Raji (cell line): Measurements from ENCODE around the gene AGTRAP.

ENCODE experiments used
- POLR2A ChIP-seq: IDR thresholded peaks from 2 replicates; pipeline ENCODE4 v1.6.1; 2011; ENCODE audit warnings: low read depth, low read length, control low read depth; ENCODE audit not compliant: insufficient read depth

The AGTRAP gene, protein sequence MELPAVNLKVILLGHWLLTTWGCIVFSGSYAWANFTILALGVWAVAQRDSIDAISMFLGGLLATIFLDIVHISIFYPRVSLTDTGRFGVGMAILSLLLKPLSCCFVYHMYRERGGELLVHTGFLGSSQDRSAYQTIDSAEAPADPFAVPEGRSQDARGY

DNA sequence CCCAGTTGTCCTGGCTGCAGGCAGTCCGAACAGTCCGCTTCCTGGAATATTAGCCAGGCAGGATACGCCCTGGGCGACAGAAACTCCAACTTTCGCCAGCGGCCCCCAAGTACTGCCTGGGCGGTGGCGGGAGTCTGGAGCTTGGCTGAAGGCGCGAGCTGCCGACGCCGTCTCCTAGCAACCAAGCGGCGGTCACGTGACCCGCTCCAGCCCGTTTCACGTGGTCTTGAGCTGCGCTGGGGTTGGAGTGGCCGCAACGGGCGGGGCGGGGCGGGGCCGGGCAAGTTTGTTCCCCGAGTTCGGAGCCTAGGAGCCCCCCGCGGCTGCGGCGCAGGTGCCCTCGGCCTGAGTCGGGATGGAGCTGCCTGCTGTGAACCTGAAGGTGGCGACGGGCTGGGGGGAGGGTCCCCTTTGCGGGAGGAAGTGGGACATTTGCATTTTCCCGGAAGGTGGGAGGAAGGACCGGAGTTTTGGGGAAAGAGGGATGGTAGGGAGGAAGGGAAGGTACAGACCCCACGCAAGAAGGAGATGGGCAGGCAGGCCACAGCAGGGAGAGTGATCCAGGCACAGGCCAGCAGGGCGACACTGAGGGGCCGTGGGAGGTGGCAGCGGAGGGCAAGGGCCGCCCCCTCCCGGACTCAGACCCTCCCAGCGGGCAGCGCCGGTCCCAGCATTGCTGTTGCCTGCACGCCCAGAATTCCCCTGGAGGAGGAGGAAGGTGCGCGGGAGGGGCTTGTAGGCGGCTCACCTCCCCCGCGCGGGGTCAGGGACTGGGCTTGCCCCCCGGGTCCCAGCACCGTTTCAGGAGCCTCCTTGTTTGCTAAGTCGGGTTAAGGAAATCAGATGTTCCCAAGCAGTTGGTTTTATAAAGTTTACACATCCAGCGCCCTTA lies at the start of gene AGTRAP:
TSS of gene AGTRAP (plus strand) at position 283 of the 892 bp plus-strand sequence. CDS start at position 356, 73 bp downstream.
- TF ChIP-seq POLR2A, result peak; percentile 74

DNA sequence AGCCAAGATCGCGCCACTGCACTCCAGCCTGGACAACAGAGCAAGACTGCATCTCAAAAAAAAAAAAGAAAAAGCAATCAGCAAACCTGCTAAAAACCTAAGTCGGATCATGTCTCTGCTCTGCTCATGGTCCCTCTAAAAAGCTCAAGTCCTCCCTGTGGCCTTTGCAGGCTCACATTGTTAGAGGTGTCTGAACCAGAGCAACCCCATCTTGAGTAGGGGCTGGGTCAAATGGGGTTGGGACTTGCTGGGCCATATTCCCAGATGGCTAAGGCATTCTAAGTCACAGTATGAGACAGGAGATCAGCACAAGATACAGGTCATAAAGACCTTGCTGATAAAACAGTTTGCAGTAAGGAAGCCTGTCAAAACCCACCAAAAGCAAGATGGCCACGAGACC lies 47.4 kb upstream of the AGTRAP start:
- no peak for TF ChIP-seq POLR2A

DNA sequence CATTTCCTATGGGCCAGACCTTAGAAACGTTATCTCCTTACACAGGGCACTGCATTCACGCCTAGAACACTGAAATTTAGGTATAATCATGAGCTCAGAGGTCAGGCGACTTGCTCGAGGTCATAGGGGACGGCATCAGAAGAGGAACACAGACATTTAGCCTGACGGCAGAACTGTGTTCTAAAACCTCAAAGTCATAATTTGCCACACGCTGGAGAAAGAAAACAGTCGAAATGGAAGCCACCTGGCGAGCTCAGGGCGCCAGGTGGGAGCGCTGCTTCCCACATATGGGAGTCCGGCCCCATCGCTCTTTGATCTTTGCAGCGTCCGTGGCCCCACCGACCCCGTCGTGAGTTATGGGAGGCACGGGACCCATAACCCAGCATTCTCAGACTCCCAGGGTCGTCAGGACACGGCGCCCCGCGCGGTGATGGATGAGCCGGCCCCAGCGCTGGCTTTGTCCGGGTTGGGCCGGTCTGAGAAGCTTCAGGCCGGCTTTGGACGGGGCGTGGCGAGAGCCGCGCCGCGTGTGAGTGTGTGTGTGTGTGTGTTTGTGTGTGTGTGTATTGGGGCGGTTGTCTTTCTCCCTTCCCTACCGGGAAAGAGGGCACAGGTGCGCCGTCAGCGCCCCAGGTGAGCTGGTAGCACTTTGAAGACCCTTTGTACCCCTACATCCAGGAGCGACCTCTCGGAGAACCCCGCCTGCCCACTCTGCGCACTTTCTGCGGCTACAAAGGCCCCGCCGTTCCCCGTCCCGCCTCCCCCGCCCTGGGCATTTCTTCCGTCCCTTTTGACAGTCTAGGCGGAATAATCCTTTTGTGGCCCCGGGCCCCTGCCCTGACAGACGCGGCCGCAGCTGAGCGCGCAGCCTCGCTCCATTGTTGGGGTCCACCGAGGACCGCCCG lies 45.3 kb upstream of the AGTRAP start:
- TF ChIP-seq POLR2A, result no peak

DNA sequence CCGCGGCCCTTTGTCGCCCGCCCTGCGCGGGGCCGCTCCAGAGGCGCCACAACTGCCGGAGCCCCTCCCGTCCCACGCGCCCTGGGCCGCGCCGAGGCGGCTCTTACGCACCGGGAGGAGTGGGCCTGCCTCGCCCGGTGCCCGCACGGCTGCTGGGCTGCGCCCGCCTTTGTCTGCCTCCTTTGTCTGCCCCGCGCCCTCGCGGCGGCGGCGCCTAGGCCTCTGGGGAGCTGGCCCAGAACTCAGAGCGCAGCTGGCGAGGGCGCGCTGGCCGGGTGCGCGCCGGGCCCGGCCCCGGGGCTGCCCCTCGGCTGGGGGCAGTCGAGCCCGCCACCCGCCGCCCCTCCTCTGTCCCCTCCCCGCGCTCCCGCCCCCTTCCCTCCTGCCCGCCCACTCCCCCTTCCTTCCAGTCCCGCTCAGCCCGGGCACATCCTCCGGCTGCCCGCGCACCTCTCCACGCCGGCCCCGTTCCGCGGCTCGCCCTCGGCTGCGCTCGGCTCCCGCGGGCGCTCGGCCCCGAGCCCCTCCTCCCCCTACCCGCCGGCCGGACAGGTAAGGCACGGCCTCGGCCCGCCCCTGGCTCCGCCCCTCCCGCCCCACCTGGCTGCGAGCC lies 44.5 kb upstream of the AGTRAP start, which contains the start of gene DRAXIN:
TSS of gene DRAXIN (plus strand) at position 409 of the 613 bp plus-strand sequence. CDS start 14,549 bp downstream, outside the sequence.
- no peak for TF ChIP-seq POLR2A

DNA sequence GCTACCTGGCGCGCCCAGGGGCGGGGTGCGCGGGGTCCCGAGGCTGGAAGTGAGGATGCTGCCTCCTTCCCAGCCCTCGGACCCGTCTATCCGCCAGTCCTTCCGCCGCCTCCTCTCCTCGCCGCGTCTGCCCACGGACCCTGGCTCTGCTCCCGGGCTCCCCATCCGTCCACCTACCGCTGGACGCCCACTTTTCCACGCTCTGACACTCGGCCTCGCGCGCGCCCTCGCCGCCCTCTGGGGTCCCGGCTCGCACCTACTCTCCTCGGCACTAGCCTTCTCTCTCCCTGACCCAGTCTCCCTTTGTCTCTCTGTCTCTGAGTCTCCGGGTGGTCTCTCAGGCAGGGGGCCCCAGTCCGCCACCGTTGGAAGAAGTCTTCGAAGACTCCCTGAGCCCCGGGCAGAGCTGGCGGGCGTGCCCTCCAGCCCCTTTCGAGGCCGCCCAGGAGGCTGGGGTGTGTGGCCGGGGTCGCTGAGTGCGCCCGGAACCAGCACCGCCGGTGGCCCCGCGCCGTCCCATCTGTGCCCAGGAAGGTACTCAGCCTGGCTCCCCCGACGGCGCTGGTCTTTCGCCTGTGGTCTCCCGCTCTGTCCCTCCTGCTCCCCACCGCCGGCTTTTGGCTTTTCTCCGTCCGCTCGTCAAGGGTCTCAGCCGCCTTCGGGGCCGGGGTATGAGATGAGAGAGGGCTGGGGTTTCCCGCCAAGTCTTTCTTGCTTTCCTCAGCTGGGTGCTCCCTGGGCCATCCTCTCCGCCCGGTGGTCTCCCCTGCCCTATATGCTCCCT lies 43.8 kb upstream of the AGTRAP start:
- TF ChIP-seq POLR2A, result no peak

DNA sequence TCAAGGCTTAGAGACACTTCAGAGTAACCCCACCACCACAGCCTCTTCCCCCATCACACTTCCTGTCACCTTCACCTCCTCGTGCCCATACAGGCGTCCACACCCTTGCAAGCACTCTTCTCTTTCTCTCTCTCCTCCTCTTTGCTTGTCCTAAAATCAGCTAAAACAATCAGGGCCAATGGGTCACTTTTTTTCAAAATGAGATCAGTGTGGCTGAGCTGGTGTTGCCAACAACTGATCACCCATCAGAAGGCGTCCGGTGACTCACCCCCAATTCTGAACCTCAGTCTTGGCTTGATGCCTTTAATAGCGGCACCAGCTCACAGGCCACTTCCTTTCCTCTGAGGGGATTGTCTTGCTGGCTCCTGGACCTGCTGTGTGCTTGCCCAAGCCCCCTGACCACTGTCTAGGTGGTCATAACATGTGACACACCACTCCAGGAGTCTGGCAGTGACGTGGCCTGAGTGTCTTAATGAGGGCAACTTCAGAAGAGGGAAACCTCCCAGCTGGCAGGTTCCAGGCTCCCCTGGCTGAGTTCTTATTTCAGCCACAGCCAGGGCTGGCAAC lies 42.8 kb upstream of the AGTRAP start:
- TF ChIP-seq POLR2A, result no peak

DNA sequence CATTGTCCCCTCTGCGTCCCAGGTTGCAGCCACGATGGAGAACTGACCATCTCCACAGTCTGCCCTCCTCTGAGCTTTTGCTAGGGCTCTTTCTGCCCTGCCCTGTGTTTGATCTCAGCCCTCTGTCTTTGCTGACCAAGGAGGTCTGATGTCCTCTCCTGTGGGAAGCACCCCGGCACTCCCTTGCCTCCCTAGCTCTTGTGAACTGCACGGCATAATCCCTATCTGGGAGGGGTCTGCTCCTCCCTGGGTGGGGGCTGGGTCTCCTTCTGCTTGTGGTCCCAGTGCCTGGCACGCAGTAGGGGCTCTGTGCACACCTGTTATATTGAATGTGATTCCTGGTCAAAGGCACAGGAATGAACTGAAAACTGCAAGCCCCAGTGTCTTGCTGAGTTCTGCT lies 42.0 kb upstream of the AGTRAP start:
- TF ChIP-seq POLR2A, result no peak

DNA sequence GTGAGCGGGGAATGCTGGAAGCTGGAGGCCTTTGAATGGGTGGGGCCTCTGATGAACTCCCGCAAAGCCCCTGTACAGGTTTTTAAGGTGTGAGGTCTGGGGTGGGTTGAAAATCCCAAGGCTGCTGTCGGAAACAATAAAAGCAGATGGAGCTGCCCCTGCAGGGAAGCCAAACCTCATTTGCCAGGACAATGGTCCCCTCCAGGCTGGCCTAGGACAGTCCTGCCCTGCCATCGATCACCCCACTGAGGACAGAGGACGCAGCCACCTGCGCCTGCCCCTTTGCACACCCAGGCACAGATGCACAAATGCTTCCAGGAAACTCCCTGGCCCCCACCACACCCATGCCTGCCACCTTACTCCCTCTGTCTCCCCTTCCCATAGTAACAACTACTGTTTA lies 40.1 kb upstream of the AGTRAP start:
- no peak for TF ChIP-seq POLR2A

DNA sequence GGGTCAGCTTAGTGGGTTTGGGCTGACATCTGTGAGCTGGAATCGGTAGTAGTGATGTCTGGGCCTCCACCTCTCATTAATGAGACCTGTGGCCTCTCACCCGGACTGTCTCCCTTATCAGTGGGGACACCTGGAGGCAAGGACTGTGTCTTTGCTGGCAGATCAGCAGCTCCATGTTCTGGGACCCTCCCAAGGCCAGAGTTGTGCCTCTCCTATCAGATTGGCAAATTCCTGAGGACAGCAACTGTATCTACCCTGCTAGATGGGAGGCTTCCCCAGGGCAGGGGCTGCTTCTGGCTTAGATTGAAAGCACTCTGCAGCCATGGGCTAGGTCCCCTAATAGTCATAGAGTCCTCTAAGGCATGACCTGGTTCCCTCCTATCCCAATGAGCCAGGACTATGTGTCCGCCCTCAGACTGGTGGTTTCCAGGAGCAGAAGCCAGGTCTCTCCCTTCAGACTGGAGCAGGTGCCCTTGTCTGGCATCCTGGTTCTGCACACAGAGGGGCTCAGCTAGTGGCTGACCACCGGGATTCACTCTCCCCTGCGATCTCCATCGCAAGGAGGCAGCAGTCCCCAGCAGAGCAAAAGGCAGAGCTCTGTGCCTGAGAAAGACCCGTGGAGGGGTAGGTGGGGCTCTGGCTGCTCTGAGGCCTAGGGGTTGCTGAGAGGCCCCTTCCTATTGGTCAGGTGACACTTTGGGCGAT lies 38.6 kb upstream of the AGTRAP start:
- TF ChIP-seq POLR2A, result no peak

DNA sequence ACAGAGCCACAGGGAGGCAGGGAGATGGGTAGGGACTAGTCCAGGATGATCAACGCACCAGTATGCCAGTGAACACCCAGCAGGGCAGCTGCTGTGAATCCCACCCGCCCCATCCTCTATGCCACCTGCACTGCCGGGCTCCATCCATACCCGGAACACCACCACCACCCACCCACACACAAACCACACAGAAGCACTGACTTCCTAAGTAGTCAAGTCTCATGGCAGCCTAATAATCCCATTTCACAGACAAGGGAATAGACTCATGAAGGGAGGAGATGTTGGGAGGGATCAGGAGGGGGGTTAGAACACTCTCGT lies 38.1 kb upstream of the AGTRAP start:
- no peak for TF ChIP-seq POLR2A

DNA sequence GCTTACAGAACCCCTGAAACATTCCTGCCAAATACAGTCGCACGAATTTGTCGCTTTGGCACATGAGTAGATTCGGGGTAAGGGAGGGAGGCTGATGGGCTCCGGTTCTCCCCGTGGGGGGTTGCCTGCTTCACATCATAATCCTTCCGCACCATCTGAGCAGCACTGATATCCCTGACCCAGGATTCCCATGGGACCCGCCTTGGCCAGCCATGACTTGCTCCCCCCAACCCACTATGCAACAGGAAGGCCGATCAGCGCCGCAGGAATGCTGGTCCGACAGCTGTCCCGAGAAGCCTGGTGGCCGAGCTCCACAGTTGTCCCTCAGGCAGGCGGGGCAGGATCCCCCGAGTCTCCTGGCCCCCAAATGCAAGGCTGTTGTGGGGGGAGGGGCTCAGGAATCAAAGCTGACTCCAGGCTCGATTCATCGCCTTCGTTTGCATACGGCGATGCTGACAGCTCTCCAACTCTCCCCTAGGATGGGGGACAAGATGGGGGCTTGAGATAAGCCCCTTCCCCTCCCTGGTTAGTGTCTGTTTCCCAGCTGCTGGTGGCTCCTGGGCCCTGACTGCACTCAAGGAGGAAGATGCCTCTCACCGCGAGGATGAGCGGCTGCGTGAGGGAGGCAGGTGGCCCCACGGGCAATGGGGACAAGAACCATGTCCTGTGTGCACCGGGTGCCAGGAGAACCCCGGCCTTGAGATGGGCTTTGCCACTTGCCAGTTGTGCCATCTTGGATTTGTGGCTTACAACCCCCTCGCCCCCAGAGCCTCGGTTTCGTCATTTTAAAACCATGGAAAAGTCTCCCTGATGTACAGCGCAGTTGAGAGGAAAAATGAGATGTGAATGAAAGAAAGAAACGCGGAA lies 35.1 kb upstream of the AGTRAP start:
- TF ChIP-seq POLR2A, result no peak

DNA sequence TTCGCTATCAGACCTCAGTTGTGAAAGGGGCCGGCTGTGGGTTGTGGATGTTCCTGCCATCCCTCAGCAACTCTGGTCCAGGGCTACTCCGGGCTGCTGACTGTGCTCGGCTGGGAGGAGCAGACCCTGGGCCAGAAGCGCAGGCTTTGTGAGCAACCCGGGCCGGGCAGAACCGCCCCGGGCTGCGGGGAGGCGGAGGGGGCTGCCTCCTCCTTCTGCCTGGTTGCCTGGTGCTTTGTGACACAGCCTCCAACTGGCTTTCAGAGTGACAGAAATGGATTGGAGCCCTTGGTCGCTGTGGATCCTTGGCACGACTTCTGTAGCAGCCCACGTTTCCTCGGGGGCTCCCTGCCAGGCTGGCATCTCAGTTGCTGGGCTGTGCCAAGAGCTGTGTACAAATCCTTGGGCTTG lies 34.4 kb upstream of the AGTRAP start:
- no peak for TF ChIP-seq POLR2A
